Trophoblast cell (in vitro differentiated cells and primary cell): ENCODE data around the gene B4GALNT3.

Source experiments
- DNase-seq, 2 donors: peaks; one replicate each; pipeline ENCODE4 v3.0.0-alpha.2; 2016
- H2AFZ ChIP-seq: 2 replicates; pipeline ENCODE4 v1.6.1; 2013; ENCODE audit warnings: low read length, moderate library complexity, mild to moderate bottlenecking; ENCODE audit not compliant: insufficient read depth, poor library complexity
- H2AK5ac ChIP-seq: 2 replicates; pipeline ENCODE4 v1.6.1; 2013; ENCODE audit warnings: mild to moderate bottlenecking, low read length
- H2BK120ac ChIP-seq: 2 replicates; pipeline ENCODE4 v1.6.1; 2013; ENCODE audit warnings: low read length, mild to moderate bottlenecking, moderate library complexity; ENCODE audit not compliant: insufficient read depth, poor library complexity
- H2BK12ac ChIP-seq: 2 replicates; pipeline ENCODE4 v1.6.1; 2013; ENCODE audit warnings: mild to moderate bottlenecking, low read length, moderate library complexity
- H2BK5ac ChIP-seq: 2 replicates; pipeline ENCODE4 v1.6.1; 2013; ENCODE audit warnings: low read length, low read depth, moderate library complexity, mild to moderate bottlenecking; ENCODE audit not compliant: poor library complexity
- H3K14ac ChIP-seq: 2 replicates; pipeline ENCODE4 v1.6.1; 2013; ENCODE audit warnings: mild to moderate bottlenecking, low read length
- H3K18ac ChIP-seq: 2 replicates; pipeline ENCODE4 v1.6.1; 2013; ENCODE audit warnings: mild to moderate bottlenecking, low read length
- H3K23ac ChIP-seq: 2 replicates; pipeline ENCODE4 v1.6.1; 2013; ENCODE audit warnings: low read length
- H3K27ac ChIP-seq: 2 replicates; pipeline ENCODE4 v1.5.1; 2013; ENCODE audit warnings: low read depth, mild to moderate bottlenecking, inconsistent platforms, low read length, moderate library complexity
- H3K27me3 ChIP-seq: 2 replicates; pipeline ENCODE4 v1.6.1; 2013; ENCODE audit warnings: inconsistent platforms, mild to moderate bottlenecking, low read length, moderate library complexity; ENCODE audit not compliant: insufficient read depth
- H3K36me3 ChIP-seq, 2 experiments: 1 replicate in 1 of 2; 2 replicates in 1 of 2; pipeline ENCODE4 v1.6.1; 2013; ENCODE audit warnings: low read length in 2 of 2, mild to moderate bottlenecking in 2 of 2, moderate library complexity in 1 of 2; ENCODE audit not compliant: insufficient read depth in 2 of 2, control insufficient read depth in 1 of 2
- H3K4ac ChIP-seq: 2 replicates; pipeline ENCODE4 v1.6.1; 2013; ENCODE audit warnings: low read depth, mild to moderate bottlenecking, low read length, moderate library complexity
- H3K4me1 ChIP-seq, 2 experiments: 1 replicate in 1 of 2; 2 replicates in 1 of 2; pipeline ENCODE4 v1.6.1; 2013; ENCODE audit warnings: low read length in 2 of 2, mild to moderate bottlenecking in 2 of 2, moderate library complexity in 1 of 2; ENCODE audit not compliant: insufficient read depth in 2 of 2, control insufficient read depth in 1 of 2
- H3K4me2 ChIP-seq: 2 replicates; pipeline ENCODE4 v1.6.1; 2013; ENCODE audit warnings: inconsistent platforms, mild to moderate bottlenecking, low read length, moderate library complexity
- H3K4me3 ChIP-seq: 2 replicates; pipeline ENCODE4 v1.5.1; 2013; ENCODE audit warnings: mild to moderate bottlenecking, low read depth, low read length, inconsistent platforms
- H3K79me1 ChIP-seq: one replicate; pipeline ENCODE4 v1.6.1; 2013; ENCODE audit warnings: low read length
- H3K79me2 ChIP-seq: 2 replicates; pipeline ENCODE4 v1.6.1; 2013; ENCODE audit warnings: low read length, mild to moderate bottlenecking; ENCODE audit not compliant: control insufficient read depth, insufficient read depth, poor library complexity
- H3K9ac ChIP-seq: 2 replicates; pipeline ENCODE4 v1.6.1; 2013; ENCODE audit warnings: mild to moderate bottlenecking, low read length
- H3K9me3 ChIP-seq: 2 replicates; pipeline ENCODE4 v1.6.1; 2013; ENCODE audit warnings: low read depth, mild to moderate bottlenecking, control low read depth, inconsistent platforms, low read length; ENCODE audit not compliant: insufficient read depth
- H4K12ac ChIP-seq: 2 replicates; pipeline ENCODE4 v1.6.1; 2013; ENCODE audit warnings: low read depth, mild to moderate bottlenecking, low read length, moderate library complexity
- H4K8ac ChIP-seq: 2 replicates; pipeline ENCODE4 v1.6.1; 2013; ENCODE audit warnings: low read depth, mild to moderate bottlenecking, low read length, moderate library complexity
- H4K91ac ChIP-seq: one replicate; pipeline ENCODE4 v1.6.1; 2013; ENCODE audit warnings: low read depth, mild to moderate bottlenecking, low read length, moderate library complexity
- WGBS: extraction: QIAGEN DNeasy Blood & Tissue Kit; methylation state at CpG from one replicate; pipeline ENCODE4 v1.1.7; 2013; ENCODE audit warnings: missing lambda C conversion rate; ENCODE audit not compliant: insufficient read length, insufficient coverage; ENCODE audit errors: extremely low coverage; 5-methylcytosine and 5-hydroxymethylcytosine counted together

The B4GALNT3 gene

DNA sequence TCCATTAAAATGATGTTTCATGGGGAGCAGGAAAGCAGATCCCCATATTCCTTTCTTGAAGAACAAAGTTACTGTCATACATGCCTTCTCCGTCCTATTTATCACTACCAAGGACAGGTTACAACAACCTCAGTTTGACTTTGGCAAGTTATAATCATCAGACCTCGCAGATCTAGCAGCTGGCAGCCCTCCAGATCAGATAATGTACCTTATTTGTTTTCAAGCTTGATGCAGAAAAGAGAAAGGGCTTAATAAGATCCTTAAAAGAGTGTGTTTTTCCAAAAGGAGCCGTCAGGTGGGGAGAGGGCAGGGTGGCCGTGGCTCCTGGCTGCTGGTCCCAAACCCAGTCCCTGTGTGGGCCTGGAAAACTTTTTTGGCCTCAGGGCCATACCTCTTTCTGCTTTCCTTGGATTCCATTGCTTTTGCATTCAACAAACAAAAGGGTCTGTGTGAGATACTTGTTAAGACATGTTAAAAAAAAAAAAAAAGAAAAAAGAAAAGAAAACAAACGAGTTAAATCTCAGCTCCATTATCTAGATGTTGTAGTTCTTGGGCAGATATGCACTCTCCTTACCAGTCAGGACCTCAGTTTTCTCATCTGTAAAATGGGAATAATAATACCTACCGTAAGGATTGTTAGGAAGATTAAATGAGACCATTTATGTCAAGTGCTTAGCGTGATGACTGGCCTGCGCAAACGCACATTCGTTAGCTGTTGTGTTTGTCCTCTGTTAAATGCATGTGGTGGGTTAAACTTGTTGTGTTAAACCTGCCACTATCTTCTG is 64.6 kb downstream of the B4GALNT3 start:
- Histone ChIP-seq H4K8ac (no peak overlapping the region), H3K14ac (no peak overlapping the region), H2BK12ac (no peak overlapping the region), H3K23ac (no peak overlapping the region), H3K79me1 (peaks cover 6% of the 10 kb centered on the region), H2AK5ac (no peak overlapping the region), H4K91ac (no peak overlapping the region), H3K36me3 (no peaks in the 10 kb centered on the region), H4K12ac (no peak overlapping the region), H3K9ac (no peak overlapping the region), H3K27ac (no peak overlapping the region), H3K4me2 (no peak overlapping the region), H3K18ac (no peak overlapping the region), H2BK5ac (no peak overlapping the region), H3K4me3 (no peak overlapping the region), H2AFZ (no peak overlapping the region), H3K4me1 (peaks cover 16 to 22% of the 10 kb centered on the region in 2 experiments), H3K79me2 (no peaks in the 10 kb centered on the region), H3K27me3 (no peaks in the 10 kb centered on the region), H2BK120ac (no peak overlapping the region), H3K4ac (no peak overlapping the region), H3K9me3 (peaks cover 5% of the 10 kb centered on the region)
- WGBS: no CpG with 5 or more reads among the region's 10 CpGs
- peak; percentile 35 to 59 for DNase-seq

DNA sequence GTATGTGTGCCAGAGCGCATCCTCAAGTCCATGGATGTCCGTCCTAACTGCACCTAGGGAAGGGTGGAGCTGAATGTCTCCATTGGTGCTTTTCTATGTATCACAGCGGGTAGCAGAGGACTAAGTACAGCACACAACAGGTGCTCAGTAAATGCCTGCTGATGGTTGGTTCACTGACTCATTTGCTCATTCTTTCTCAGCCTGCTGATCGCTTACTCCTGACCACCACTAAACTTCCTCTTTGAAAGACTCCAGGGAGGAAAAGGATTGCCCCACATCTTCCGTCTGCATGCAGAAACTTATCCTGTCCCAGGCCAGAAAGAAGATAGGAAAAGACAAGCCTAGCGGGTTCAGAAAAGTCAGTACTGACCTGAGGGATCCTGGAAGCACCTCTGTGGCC is 66.3 kb downstream of the B4GALNT3 start:
- H3K79me2 ChIP-seq: no peaks in the 10 kb centered on the region
- H2BK120ac ChIP-seq: no peak overlapping the region
- H2BK5ac ChIP-seq: no peak overlapping the region
- H3K27me3 ChIP-seq: no peaks in the 10 kb centered on the region
- no peak overlapping the region for H3K4ac ChIP-seq
- H3K18ac ChIP-seq: no peak overlapping the region
- no peak overlapping the region for H3K9ac ChIP-seq
- peaks cover 2% of the 10 kb centered on the region for H3K79me1 ChIP-seq
- peaks cover 8 to 9% of the 10 kb centered on the region in 2 experiments for H3K4me1 ChIP-seq
- H3K4me3 ChIP-seq: no peak overlapping the region
- H2AK5ac ChIP-seq: no peak overlapping the region
- H4K12ac ChIP-seq: no peak overlapping the region
- no peak overlapping the region for H3K14ac ChIP-seq
- WGBS: no CpG with 5 or more reads among the region's 6 CpGs
- H2AFZ ChIP-seq: no peak overlapping the region
- no peaks in the 10 kb centered on the region for H3K36me3 ChIP-seq
- peaks cover 7% of the 10 kb centered on the region for H3K9me3 ChIP-seq
- H4K91ac ChIP-seq: no peak overlapping the region
- no peak for DNase-seq
- H3K27ac ChIP-seq: no peak overlapping the region
- no peak overlapping the region for H2BK12ac ChIP-seq
- H3K23ac ChIP-seq: no peak overlapping the region
- H3K4me2 ChIP-seq: no peak overlapping the region
- H4K8ac ChIP-seq: no peak overlapping the region

DNA sequence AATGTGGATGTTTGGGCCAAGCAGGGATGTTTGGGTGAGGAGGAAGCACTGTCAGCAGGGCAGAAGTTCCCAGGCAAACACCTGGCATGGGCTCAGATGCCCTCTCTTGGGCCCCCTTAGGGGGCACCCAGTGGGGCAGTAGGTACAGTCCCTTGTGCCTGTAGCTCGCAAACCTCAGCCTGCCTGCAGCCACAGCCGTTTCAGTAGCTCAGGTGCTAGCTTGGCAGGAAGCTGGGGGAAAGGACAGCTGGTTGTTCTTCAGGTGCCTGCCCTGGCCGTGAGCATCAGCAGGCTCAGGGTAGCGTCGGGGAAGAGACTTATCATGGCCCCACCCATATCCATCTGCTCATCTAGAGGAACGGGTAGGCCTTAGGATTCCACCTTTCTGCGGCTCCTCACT is 67.5 kb downstream of the B4GALNT3 start:
- no peak for DNase-seq
- Histone ChIP-seq H2BK5ac (no peak overlapping the region), H3K9ac (no peak overlapping the region), H2BK12ac (no peak overlapping the region), H4K8ac (no peak overlapping the region), H2BK120ac (no peak overlapping the region), H3K4ac (no peak overlapping the region), H3K27ac (no peak overlapping the region), H3K79me2 (no peaks in the 10 kb centered on the region), H4K12ac (no peak overlapping the region), H4K91ac (no peak overlapping the region), H3K79me1 (peaks cover 2% of the 10 kb centered on the region), H3K14ac (no peak overlapping the region), H2AFZ (no peak overlapping the region), H3K23ac (no peak overlapping the region), H3K9me3 (peaks cover 7% of the 10 kb centered on the region), H3K4me1 (peaks cover 2 to 3% of the 10 kb centered on the region in 2 experiments), H3K4me2 (no peak overlapping the region), H3K36me3 (no peaks in the 10 kb centered on the region), H3K18ac (no peak overlapping the region), H3K27me3 (no peaks in the 10 kb centered on the region), H2AK5ac (no peak overlapping the region), H3K4me3 (no peak overlapping the region)
- no CpG with 5 or more reads among the region's 7 CpGs for WGBS

DNA sequence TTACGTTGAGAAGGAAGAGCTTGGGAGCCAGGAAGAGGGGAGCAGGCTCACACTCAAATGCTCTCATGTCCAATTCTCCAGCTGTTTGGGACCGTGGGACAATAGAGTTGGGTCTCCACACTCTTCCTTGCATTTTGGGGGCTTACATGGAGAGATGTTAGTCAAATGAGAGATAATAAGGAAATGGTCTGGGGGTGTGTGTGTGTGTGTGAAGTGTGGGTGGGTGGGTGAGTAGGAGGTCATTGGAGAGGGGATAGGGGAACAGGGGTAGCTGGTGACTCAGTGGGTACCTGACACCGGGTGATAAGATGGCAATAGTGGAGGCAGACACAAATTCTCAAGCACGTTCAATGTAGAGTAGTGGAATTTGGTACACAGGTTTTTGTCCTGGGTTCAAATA is 68.0 kb downstream of the B4GALNT3 start:
- H3K27ac ChIP-seq: no peak overlapping the region
- H4K8ac ChIP-seq: no peak overlapping the region
- no peak overlapping the region for H3K23ac ChIP-seq
- H3K4me1 ChIP-seq: peaks cover 5% of the 10 kb centered on the region in 2 experiments
- H2AK5ac ChIP-seq: no peak overlapping the region
- DNase-seq: no peak
- no peak overlapping the region for H2BK5ac ChIP-seq
- no peaks in the 10 kb centered on the region for H3K27me3 ChIP-seq
- H3K4me2 ChIP-seq: no peak overlapping the region
- no CpG with 5 or more reads among the region's 4 CpGs for WGBS
- no peak overlapping the region for H4K12ac ChIP-seq
- no peak overlapping the region for H3K18ac ChIP-seq
- H4K91ac ChIP-seq: no peak overlapping the region
- H2BK12ac ChIP-seq: no peak overlapping the region
- no peaks in the 10 kb centered on the region for H3K36me3 ChIP-seq
- H2AFZ ChIP-seq: no peak overlapping the region
- no peak overlapping the region for H3K9ac ChIP-seq
- no peaks in the 10 kb centered on the region for H3K79me2 ChIP-seq
- H3K9me3 ChIP-seq: peaks cover 7% of the 10 kb centered on the region
- H3K14ac ChIP-seq: no peak overlapping the region
- no peak overlapping the region for H3K4me3 ChIP-seq
- H3K79me1 ChIP-seq: peaks cover 2% of the 10 kb centered on the region
- H2BK120ac ChIP-seq: no peak overlapping the region
- no peak overlapping the region for H3K4ac ChIP-seq
